Panc1 (cell line): ENCODE measurements around the gene CLEC2B. TPM values are rescaled to one million over a fixed set of nuclear protein-coding genes. Genes with fewer than 3 reads are reported as not detected.

Experiments used
- ATAC-seq: fragments of 200-7000 bp; cut with Tn5 transposase; 2 replicates; pipeline ENCODE4 v1.9.1; 2020; ENCODE audit warnings: mild to moderate bottlenecking, moderate library complexity
- BruUV-seq: library from RNA; stranded (reverse); fragments of 400-500 nt; replicated peaks from 2 replicates; lab custom pipeline; 2021; lab: Mats Ljungman, UMichigan
- CTCF ChIA-PET: fragments of 300-600 bp; sonication (Branson Sonifier 250); formaldehyde crosslinking; loops from one replicate; lab custom pipeline; 2022; ENCODE audit warnings: antibody characterized with exemption; lab: Charles Lee
- POLR2A ChIA-PET: fragments of 300-600 bp; sonication (Branson Sonifier 250); formaldehyde crosslinking; loops from one replicate; lab custom pipeline; 2022; ENCODE audit warnings: antibody characterized with exemption; lab: Charles Lee
- DNase-seq: peaks from one replicate; pipeline ENCODE4 v3.0.0-alpha.2; 2010; ENCODE audit warnings: low read depth, low spot score
- H3K27ac ChIP-seq: 2 replicates; pipeline ENCODE4 v1.5.1; 2011; ENCODE audit warnings: mild to moderate bottlenecking, low read length, inconsistent platforms
- H3K27me3 ChIP-seq: fragments of 200-500 bp; sonication (Bioruptor generic); 2 replicates; pipeline ENCODE4 v1.6.0; 2014; ENCODE audit warnings: low read length, inconsistent platforms; ENCODE audit not compliant: control insufficient read depth, insufficient read depth
- H3K36me3 ChIP-seq: fragments of 200-500 bp; sonication (Bioruptor generic); 2 replicates; pipeline ENCODE4 v1.5.1; 2014; ENCODE audit warnings: inconsistent platforms, mild to moderate bottlenecking, low read length, moderate library complexity; ENCODE audit not compliant: control insufficient read depth, insufficient read depth
- H3K4me1 ChIP-seq: 2 replicates; pipeline ENCODE4 v1.5.1; 2011; ENCODE audit warnings: inconsistent platforms, mild to moderate bottlenecking, low read length, moderate library complexity; ENCODE audit not compliant: control insufficient read depth, insufficient read depth
- H3K4me3 ChIP-seq, 2 experiments: 2 replicates each; pipeline ENCODE4 v1.5.1; 2011 to 2012; ENCODE audit warnings: low read depth in 2 of 2, low read length in 2 of 2, mild to moderate bottlenecking in 2 of 2, inconsistent platforms in 1 of 2, moderate library complexity in 1 of 2
- H3K9me3 ChIP-seq: fragments of 200-500 bp; sonication (Bioruptor generic); 2 replicates; pipeline ENCODE4 v1.5.1; 2014; ENCODE audit warnings: low read depth, mild to moderate bottlenecking, inconsistent platforms, low read length, moderate library complexity; ENCODE audit not compliant: control insufficient read depth, insufficient read depth
- CTCF ChIP-seq: fragments of 450-650 bp; IDR thresholded peaks from 2 replicates; pipeline ENCODE4 v1.5.1; 2017; ENCODE audit warnings: mild to moderate bottlenecking
- POLR2AphosphoS5 ChIP-seq: IDR thresholded peaks from 2 replicates; pipeline ENCODE4 v1.6.1; 2012; ENCODE audit warnings: mild to moderate bottlenecking, low read depth, low read length, moderate library complexity
- REST ChIP-seq, 2 experiments: IDR thresholded peaks; 2 replicates each; pipeline ENCODE4 v1.6.1; 2011 to 2012; ENCODE audit warnings: low read depth in 2 of 2, control low read depth in 1 of 2, low read length in 1 of 2, mild to moderate bottlenecking in 1 of 2, moderate library complexity in 1 of 2; ENCODE audit not compliant: insufficient read depth in 1 of 2
- SIN3A ChIP-seq: IDR thresholded peaks from 2 replicates; pipeline ENCODE4 v1.6.1; 2012; ENCODE audit warnings: low read depth, mild to moderate bottlenecking, low read length, moderate library complexity, borderline replicate concordance; ENCODE audit not compliant: insufficient read depth
- TCF7L2 ChIP-seq: IDR thresholded peaks from 2 replicates; pipeline ENCODE4 v1.6.1; 2011; ENCODE audit warnings: mild to moderate bottlenecking, low read depth, low read length, inconsistent platforms
- in situ Hi-C: cut with HindIII; loops from 2 replicates; pipeline ENCODE4 v1.10.0; 2016; ENCODE audit warnings: low sequenced_read_pairs, low pct_unique_long_range_greater_than_20kb
- intact Hi-C: fragments of 100-400 bp; cut with micrococcal nuclease; formaldehyde crosslinking; loops from one replicate; pipeline ENCODE4 v1.10.0; 2022; ENCODE audit not compliant: unreplicated experiment
- total RNA-seq: library from RNA; stranded (reverse); gene quantifications from one replicate; pipeline ENCODE4 v1.2.1, GENCODE V29; 2021; ENCODE audit not compliant: unreplicated experiment

CLEC2B gene
- total RNA-seq, 1 experiment from 2014 or later: 2.4 TPM

GRCh38 chr12:9858135-9858534 lies 11.0 kb downstream of the CLEC2B start:
- CTCF ChIA-PET: no interaction called here
- no peak overlapping the region for H3K27ac ChIP-seq
- no peaks in the 10 kb centered on the region for H3K4me1 ChIP-seq
- ATAC-seq (no peak), DNase-seq (no peak)
- intact Hi-C loops: no loop called here
- in situ Hi-C loops: no loop called here
- H3K4me3 ChIP-seq: no peak overlapping the region
- no peaks in the 10 kb centered on the region for H3K36me3 ChIP-seq
- TF ChIP-seq SIN3A (no peak), POLR2AphosphoS5 (no peak), TCF7L2 (no peak), CTCF (no peak), REST (IDR thresholded peaks at IDR 0.05; ENCODE audit: insufficient read depth in 1 of 2, low read depth in 2 of 2, low read length in 1 of 2) (no peak)
- H3K9me3 ChIP-seq: no peaks in the 10 kb centered on the region
- no peaks in the 10 kb centered on the region for H3K27me3 ChIP-seq
- POLR2A ChIA-PET: interaction anchor here (0.6 kb wide), 1 partner anchor 69 kb away, joined by 6 read pairs; no protein-coding TSS in a partner anchor
- BruUV-seq: no TSS peak

GRCh38 chr12:9856894-9857293 lies 12.3 kb downstream of the CLEC2B start:
- DNase-seq (no peak), ATAC-seq (no peak)
- H3K4me3 ChIP-seq: no peak overlapping the region
- no peak for TF ChIP-seq POLR2AphosphoS5
- in situ Hi-C loops (no loop called here), intact Hi-C loops (no loop called here)
- H3K27me3 ChIP-seq: no peaks in the 10 kb centered on the region
- H3K9me3 ChIP-seq: no peaks in the 10 kb centered on the region
- H3K36me3 ChIP-seq: no peaks in the 10 kb centered on the region
- CTCF ChIA-PET: no interaction called here
- no peak overlapping the region for H3K27ac ChIP-seq
- H3K4me1 ChIP-seq: no peaks in the 10 kb centered on the region
- POLR2A ChIA-PET: no interaction called here
- BruUV-seq: no TSS peak

- Histone ChIP-seq H3K4me3 (no peak overlapping the region), H3K27ac (no peak overlapping the region), H3K9me3 (no peaks in the 10 kb centered on the region), H3K27me3 (no peaks in the 10 kb centered on the region), H3K36me3 (no peaks in the 10 kb centered on the region), H3K4me1 (no peaks in the 10 kb centered on the region)
- TF ChIP-seq REST (IDR thresholded peaks at IDR 0.05; ENCODE audit: insufficient read depth in 1 of 2, low read depth in 2 of 2, low read length in 1 of 2) (no peak), CTCF (no peak), SIN3A (no peak), POLR2AphosphoS5 (no peak), TCF7L2 (no peak)
- CTCF ChIA-PET: no interaction called here
- DNase-seq (no peak), ATAC-seq (no peak)
- intact Hi-C loops (no loop called here), in situ Hi-C loops (no loop called here)
- POLR2A ChIA-PET: no interaction called here
- no TSS peak for BruUV-seq
These were observed 13.0 kb downstream of the CLEC2B start for GRCh38 chr12:9856151-9856550.
